ENCODE measurements around the gene CALHM5.

CALHM5 gene

GRCh38 chr6:116570856-116571682 is 59.6 kb downstream of the CALHM5 start, which contains the start of gene RWDD1 (continued):
- TF ChIP-seq, protein P1, sequence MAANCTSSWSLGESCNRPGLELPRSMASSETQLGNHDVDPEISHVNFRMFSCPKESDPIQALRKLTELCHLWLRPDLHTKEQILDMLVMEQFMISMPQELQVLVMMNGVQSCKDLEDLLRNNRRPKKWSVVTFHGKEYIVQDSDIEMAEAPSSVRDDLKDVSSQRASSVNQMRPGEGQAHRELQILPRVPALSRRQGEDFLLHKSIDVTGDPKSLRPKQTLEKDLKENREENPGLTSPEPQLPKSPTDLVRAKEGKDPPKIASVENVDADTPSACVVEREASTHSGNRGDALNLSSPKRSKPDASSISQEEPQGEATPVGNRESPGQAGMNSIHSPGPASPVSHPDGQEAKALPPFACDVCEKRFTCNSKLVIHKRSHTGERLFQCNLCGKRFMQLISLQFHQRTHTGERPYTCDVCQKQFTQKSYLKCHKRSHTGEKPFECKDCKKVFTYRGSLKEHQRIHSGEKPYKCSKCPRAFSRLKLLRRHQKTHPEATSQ (tag by site-specific recombination; IDR thresholded peaks at IDR 0.05) = no peak
- TF ChIP-seq ZBTB26 (tag by site-specific recombination; optimal IDR thresholded peaks at IDR 0.05) = peak; percentile 92
- TF ChIP-seq SCRT1 (tag by site-specific recombination; IDR thresholded peaks at IDR 0.05; ENCODE audit: borderline replicate concordance) = no peak
- no peak; the same call in 1 of the 2 replicates for TF ChIP-seq OSR2 (tag by site-specific recombination; IDR thresholded peaks at IDR 0.05)
- TF ChIP-seq, protein P2, sequence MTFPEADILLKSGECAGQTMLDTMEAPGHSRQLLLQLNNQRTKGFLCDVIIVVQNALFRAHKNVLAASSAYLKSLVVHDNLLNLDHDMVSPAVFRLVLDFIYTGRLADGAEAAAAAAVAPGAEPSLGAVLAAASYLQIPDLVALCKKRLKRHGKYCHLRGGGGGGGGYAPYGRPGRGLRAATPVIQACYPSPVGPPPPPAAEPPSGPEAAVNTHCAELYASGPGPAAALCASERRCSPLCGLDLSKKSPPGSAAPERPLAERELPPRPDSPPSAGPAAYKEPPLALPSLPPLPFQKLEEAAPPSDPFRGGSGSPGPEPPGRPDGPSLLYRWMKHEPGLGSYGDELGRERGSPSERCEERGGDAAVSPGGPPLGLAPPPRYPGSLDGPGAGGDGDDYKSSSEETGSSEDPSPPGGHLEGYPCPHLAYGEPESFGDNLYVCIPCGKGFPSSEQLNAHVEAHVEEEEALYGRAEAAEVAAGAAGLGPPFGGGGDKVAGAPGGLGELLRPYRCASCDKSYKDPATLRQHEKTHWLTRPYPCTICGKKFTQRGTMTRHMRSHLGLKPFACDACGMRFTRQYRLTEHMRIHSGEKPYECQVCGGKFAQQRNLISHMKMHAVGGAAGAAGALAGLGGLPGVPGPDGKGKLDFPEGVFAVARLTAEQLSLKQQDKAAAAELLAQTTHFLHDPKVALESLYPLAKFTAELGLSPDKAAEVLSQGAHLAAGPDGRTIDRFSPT (tag by site-specific recombination; IDR thresholded peaks at IDR 0.05) = no peak

- ChIA-PET CTCF (interaction anchor here (0.6 to 3.3 kb wide), 13 partner anchors 9 to 469 kb away, joined by 3 to 19 read pairs (median 5); no protein-coding TSS in a partner anchor), POLR2A (interaction anchor here (0.6 to 2.7 kb wide), 24 partner anchors 8 to 471 kb away, joined by 3 to 27 read pairs (median 4); partner anchors contain the start of genes CALHM5, DSE, NT5DC1 and RSPH4A)
- Histone ChIP-seq H3K36me3 (ENCODE audit: control insufficient read depth in 2 of 2, insufficient read depth in 1 of 2, low read length in 2 of 2) (peaks cover 6 to 31% of the 10 kb centered on the region in 2 experiments; a peak in 2 of 3 replicates), H3K27ac (ENCODE audit: extremely low read depth, low read depth, low read length) (peak overlapping the region; percentile 85), H3K4me1 (ENCODE audit: control insufficient read depth, insufficient read depth, low read length) (peaks cover 2% of the 10 kb centered on the region; the same call in 1 of the 2 replicates), H3K4me3 (ENCODE audit: low read depth, low read length) (peak overlapping the region; percentile 96), H3K9me3 (ENCODE audit: control insufficient read depth, insufficient read depth, low read depth, low read length) (no peaks in the 10 kb centered on the region)
- no peak for TF ChIP-seq FEZF1 (tag by site-specific recombination; IDR thresholded peaks at IDR 0.05)
- no peak for TF ChIP-seq ZNF354C (tag by site-specific recombination; IDR thresholded peaks at IDR 0.05; ENCODE audit: borderline replicate concordance, low read depth)
- TF ChIP-seq ZNF76 (tag by site-specific recombination; IDR thresholded peaks at IDR 0.05; ENCODE audit: borderline replicate concordance, low read depth) = no peak
- no peak for TF ChIP-seq ZNF292 (tag by site-specific recombination; IDR thresholded peaks at IDR 0.05; ENCODE audit: borderline replicate concordance, low read depth)
- no peak for TF ChIP-seq GLIS1 (tag by site-specific recombination; IDR thresholded peaks at IDR 0.05)
- TF ChIP-seq ZNF571 (tag by site-specific recombination; IDR thresholded peaks at IDR 0.05) = no peak
- no peak for TF ChIP-seq PRDM10 (tag by site-specific recombination; IDR thresholded peaks at IDR 0.05)
- TF ChIP-seq ZNF114 (tag by site-specific recombination; IDR thresholded peaks at IDR 0.05) = no peak
- TF ChIP-seq TSHZ1 (tag by site-specific recombination; IDR thresholded peaks at IDR 0.05; ENCODE audit: borderline replicate concordance) = no peak
- TF ChIP-seq ZNF223 (tag by site-specific recombination; IDR thresholded peaks at IDR 0.05) = no peak
- no peak for TF ChIP-seq TCF7L2 (IDR thresholded peaks at IDR 0.05; ENCODE audit: borderline replicate concordance, low read depth, low read length)
- TF ChIP-seq RBAK (tag by site-specific recombination; IDR thresholded peaks at IDR 0.05) = no peak
- TF ChIP-seq ZNF239 (tag by site-specific recombination; IDR thresholded peaks at IDR 0.05) = no peak
Measured at GRCh38 chr6:116571683-116572000, 60.2 kb downstream of the CALHM5 start.
